ENCODE measurements around the gene FLT3LG. TPM values are rescaled to one million over a fixed set of nuclear protein-coding genes. Genes with fewer than 3 reads are reported as not detected.

The FLT3LG gene
- total and polyA plus RNA-seq, 2 of the 8 experiments (the other 6 are each of a cell fraction or from before 2014, with no cell fraction given): 1.6 to 3.2 TPM

DNA sequence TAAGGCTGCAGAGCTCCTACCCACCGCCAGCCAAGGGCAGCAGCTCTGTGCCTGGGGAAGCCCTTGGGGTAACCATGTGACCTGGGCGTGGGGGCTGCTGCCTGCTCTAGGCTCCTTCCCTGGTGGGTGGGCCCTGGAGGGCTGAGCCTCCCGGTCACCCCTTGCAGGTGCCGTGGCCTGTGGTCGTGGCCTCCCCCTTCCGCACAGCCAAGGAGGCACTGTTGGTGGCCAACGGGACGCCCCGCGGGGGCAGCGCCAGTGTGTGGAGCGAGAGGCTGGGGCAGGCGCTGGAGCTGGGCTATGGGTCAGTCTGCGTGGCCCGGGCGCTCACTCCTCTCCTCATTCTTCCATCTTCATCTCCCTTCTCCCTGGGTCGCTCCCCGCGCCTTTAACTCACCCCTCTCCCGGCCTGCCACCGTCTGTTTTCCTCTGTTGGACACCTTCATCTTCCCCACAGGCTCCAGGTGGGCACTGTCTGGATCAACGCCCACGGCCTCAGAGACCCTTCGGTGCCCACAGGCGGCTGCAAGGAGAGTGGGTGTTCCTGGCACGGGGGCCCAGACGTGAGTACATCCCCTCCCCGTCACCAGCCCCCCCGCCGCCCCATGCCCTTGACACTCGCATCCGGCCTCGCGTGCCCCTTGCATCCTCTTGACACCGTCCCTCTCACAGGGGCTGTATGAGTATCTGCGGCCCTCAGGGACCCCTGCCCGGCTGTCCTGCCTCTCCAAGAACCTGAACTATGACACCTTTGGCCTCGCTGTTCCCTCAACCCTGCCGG lies 9.9 kb upstream of the FLT3LG start:
- no peaks in the 10 kb centered on the region; the same call in 1 of the 2 replicates for H3K79me1 ChIP-seq (ENCODE audit: low read depth, low read length)
- H3K14ac ChIP-seq (ENCODE audit: insufficient read length): no peak overlapping the region
- no peaks in the 10 kb centered on the region for H3K23me2 ChIP-seq (ENCODE audit: low read depth, low read length)
- DNase-seq (ENCODE audit: low read depth in 1 of 2, low spot score in 2 of 2) (no peak), FAIRE-seq (no peak)
- H2AFZ ChIP-seq (ENCODE audit: low read length): no peak overlapping the region
- no peak overlapping the region for H2BK120ac ChIP-seq (replicated peaks; ENCODE audit: low read depth, low read length)
- peaks cover 0 to 8% (median 2%) of the 10 kb centered on the region in 4 experiments; a peak in 6 of 7 replicates for H3K4me1 ChIP-seq (replicated peaks in 1 of 4; ENCODE audit: control insufficient read depth in 3 of 4, insufficient read depth in 4 of 4, low read length in 3 of 4)
- no peak overlapping the region for H3K4me3 ChIP-seq (ENCODE audit: extremely low read depth in 1 of 4, insufficient read depth in 2 of 4, low read depth in 3 of 4, low read length in 4 of 4)
- 96% methylated on average over 19 of the region's 39 CpGs; no CpG with 5 or more reads in 1 of the 2 experiments for WGBS, 2 experiments (ENCODE audit: extremely low coverage in 1 of 2, insufficient coverage in 1 of 2, insufficient read length in 1 of 2, insufficient replicate concordance in 2 of 2, low coverage in 1 of 2, low lambda C conversion rate in 2 of 2, missing lambda C conversion rate in 1 of 2)
- H2BK15ac ChIP-seq (ENCODE audit: low read length): no peak overlapping the region
- H3K27me3 ChIP-seq (replicated peaks in 1 of 4; ENCODE audit: control insufficient read depth in 3 of 4, extremely low read depth in 1 of 4, insufficient read depth in 3 of 4, low read length in 3 of 4): no peaks in the 10 kb centered on the region
- H3K36me3 ChIP-seq (ENCODE audit: control insufficient read depth in 2 of 4, insufficient read depth in 4 of 4, low read length in 3 of 4): peaks cover 0 to 17% (median 6%) of the 10 kb centered on the region in 4 experiments; a peak in 4 of 8 replicates
- H2BK20ac ChIP-seq (ENCODE audit: low read length): no peak overlapping the region
- H3K18ac ChIP-seq (ENCODE audit: extremely low read depth, low read length): no peak overlapping the region
- ChIA-PET POLR2A (ENCODE audit: partially characterized antibody) (interaction anchor here (0.6 to 4.2 kb wide), 6 partner anchors 8 to 92 kb away, joined by 3 to 17 read pairs (median 6); partner anchors contain the start of genes ALDH16A1 and RPL13A), CTCF (ENCODE audit: partially characterized antibody) (interaction anchor here (0.6 to 2.4 kb wide), 4 partner anchors 10 to 1093 kb away, joined by 3 to 8 read pairs (median 4); partner anchors contain the start of gene FLT3LG)
- H4K91ac ChIP-seq (replicated peaks; ENCODE audit: insufficient read length, low read length): no peak overlapping the region
- H4K8ac ChIP-seq (ENCODE audit: extremely low read depth, insufficient read depth, low read length): no peak overlapping the region
- H3K27ac ChIP-seq (ENCODE audit: low read depth, low read length): no peak overlapping the region
- no peak overlapping the region for H3K23ac ChIP-seq (ENCODE audit: insufficient read length)
- H3K9ac ChIP-seq (replicated peaks in 1 of 4; ENCODE audit: extremely low read depth in 1 of 4, low read depth in 3 of 4, low read length in 3 of 4): no peak overlapping the region
- H3K9me3 ChIP-seq (ENCODE audit: insufficient read depth in 2 of 2, low read depth in 1 of 2, low read length in 1 of 2): no peaks in the 10 kb centered on the region
- no peak overlapping the region for H2BK12ac ChIP-seq (ENCODE audit: low read depth, low read length)
- H3K56ac ChIP-seq (replicated peaks; ENCODE audit: insufficient read length, low read depth, low read length): no peak overlapping the region
- H4K20me1 ChIP-seq (replicated peaks in 1 of 2; ENCODE audit: control insufficient read depth in 1 of 2, insufficient read depth in 2 of 2, low read length in 2 of 2): no peaks in the 10 kb centered on the region
- no peak overlapping the region for H2BK5ac ChIP-seq (ENCODE audit: low read depth, low read length)
- H3K4ac ChIP-seq (replicated peaks; ENCODE audit: insufficient read length, low read depth, low read length): no peak overlapping the region
- H3K79me2 ChIP-seq (ENCODE audit: control insufficient read depth in 1 of 2, insufficient read depth in 2 of 2, low read length in 2 of 2): no peaks in the 10 kb centered on the region
- H2AK5ac ChIP-seq (ENCODE audit: low read depth, low read length): no peak overlapping the region
- no peak overlapping the region for H4K5ac ChIP-seq (ENCODE audit: insufficient read length, low read depth, low read length)
- H3K4me2 ChIP-seq (ENCODE audit: insufficient read depth in 1 of 2, low read depth in 2 of 2, low read length in 2 of 2): no peak overlapping the region
- TF ChIP-seq SIN3A (conservative IDR thresholded peaks at IDR 0.05 in 1 of 2, IDR thresholded peaks at IDR 0.05 in 1 of 2; ENCODE audit: low read depth in 1 of 2, low read length in 2 of 2) (no peak), CHD2 (IDR thresholded peaks at IDR 0.05; ENCODE audit: low read length) (no peak), ASH2L (IDR thresholded peaks at IDR 0.05; ENCODE audit: low read length) (no peak), PHF8 (conservative IDR thresholded peaks at IDR 0.05; ENCODE audit: low read depth, low read length) (no peak), EZH2 (IDR thresholded peaks at IDR 0.05; ENCODE audit: low read depth, low read length, severe bottlenecking) (no peak), BRCA1 (IDR thresholded peaks at IDR 0.05; ENCODE audit: low read depth, low read length) (no peak), POLR2A (IDR thresholded peaks at IDR 0.05; ENCODE audit: control extremely low read depth in 1 of 2, low read depth in 2 of 2, low read length in 2 of 2) (no peak), SIRT6 (IDR thresholded peaks at IDR 0.05; ENCODE audit: low read length) (no peak), RNF2 (IDR thresholded peaks at IDR 0.05; ENCODE audit: borderline replicate concordance, low read depth, low read length, missing control alignments, poor library complexity, severe bottlenecking) (no peak), YY1 (IDR thresholded peaks at IDR 0.05; ENCODE audit: low read depth, low read length) (no peak), EGR1 (IDR thresholded peaks at IDR 0.05; ENCODE audit: borderline replicate concordance, low read depth, low read length) (no peak), TCF12 (IDR thresholded peaks at IDR 0.05; ENCODE audit: low read depth, low read length) (no peak), MAFK (IDR thresholded peaks at IDR 0.05; ENCODE audit: low read depth, low read length) (no peak)

All from H1 (cell line).